C1 segment of cervical spinal cord (tissue), 14 donors: ENCODE data around the gene CDCA3.

Experiments used
- DNase-seq, 14 donors: peaks; one replicate each; lab custom pipeline; 2025; lab: John Stamatoyannopoulos, UW

CDCA3 gene

GRCh38 chr12:6820166-6820565 is 30.9 kb downstream of the CDCA3 start:
- peak in 1 of 14 donors; percentile 45 for DNase-seq

- no peak for DNase-seq
These were observed 31.7 kb downstream of the CDCA3 start for GRCh38 chr12:6819106-6820030.

GRCh38 chr12:6818645-6819044 is 32.4 kb downstream of the CDCA3 start:
- no peak for DNase-seq

- no peak for DNase-seq
These were observed 32.9 kb downstream of the CDCA3 start for GRCh38 chr12:6818222-6818621.

GRCh38 chr12:6817662-6818157 is 33.4 kb downstream of the CDCA3 start:
- no peak for DNase-seq

- DNase-seq, result no peak
These were observed 34.0 kb downstream of the CDCA3 start for GRCh38 chr12:6817098-6817497.

GRCh38 chr12:6816598-6816997 is 34.5 kb downstream of the CDCA3 start:
- no peak for DNase-seq

GRCh38 chr12:6813363-6813762 is 37.7 kb downstream of the CDCA3 start:
- no peak for DNase-seq

- DNase-seq, result no peak
These were observed 40.3 kb downstream of the CDCA3 start for GRCh38 chr12:6810758-6811157.

GRCh38 chr12:6809056-6809455 is 42.0 kb downstream of the CDCA3 start:
- no peak for DNase-seq

GRCh38 chr12:6807170-6807569 is 43.9 kb downstream of the CDCA3 start:
- DNase-seq, result no peak

GRCh38 chr12:6799147-6799546 is 51.9 kb downstream of the CDCA3 start:
- no peak for DNase-seq
